ENCODE data around the gene CEP290.

CEP290 gene, protein sequence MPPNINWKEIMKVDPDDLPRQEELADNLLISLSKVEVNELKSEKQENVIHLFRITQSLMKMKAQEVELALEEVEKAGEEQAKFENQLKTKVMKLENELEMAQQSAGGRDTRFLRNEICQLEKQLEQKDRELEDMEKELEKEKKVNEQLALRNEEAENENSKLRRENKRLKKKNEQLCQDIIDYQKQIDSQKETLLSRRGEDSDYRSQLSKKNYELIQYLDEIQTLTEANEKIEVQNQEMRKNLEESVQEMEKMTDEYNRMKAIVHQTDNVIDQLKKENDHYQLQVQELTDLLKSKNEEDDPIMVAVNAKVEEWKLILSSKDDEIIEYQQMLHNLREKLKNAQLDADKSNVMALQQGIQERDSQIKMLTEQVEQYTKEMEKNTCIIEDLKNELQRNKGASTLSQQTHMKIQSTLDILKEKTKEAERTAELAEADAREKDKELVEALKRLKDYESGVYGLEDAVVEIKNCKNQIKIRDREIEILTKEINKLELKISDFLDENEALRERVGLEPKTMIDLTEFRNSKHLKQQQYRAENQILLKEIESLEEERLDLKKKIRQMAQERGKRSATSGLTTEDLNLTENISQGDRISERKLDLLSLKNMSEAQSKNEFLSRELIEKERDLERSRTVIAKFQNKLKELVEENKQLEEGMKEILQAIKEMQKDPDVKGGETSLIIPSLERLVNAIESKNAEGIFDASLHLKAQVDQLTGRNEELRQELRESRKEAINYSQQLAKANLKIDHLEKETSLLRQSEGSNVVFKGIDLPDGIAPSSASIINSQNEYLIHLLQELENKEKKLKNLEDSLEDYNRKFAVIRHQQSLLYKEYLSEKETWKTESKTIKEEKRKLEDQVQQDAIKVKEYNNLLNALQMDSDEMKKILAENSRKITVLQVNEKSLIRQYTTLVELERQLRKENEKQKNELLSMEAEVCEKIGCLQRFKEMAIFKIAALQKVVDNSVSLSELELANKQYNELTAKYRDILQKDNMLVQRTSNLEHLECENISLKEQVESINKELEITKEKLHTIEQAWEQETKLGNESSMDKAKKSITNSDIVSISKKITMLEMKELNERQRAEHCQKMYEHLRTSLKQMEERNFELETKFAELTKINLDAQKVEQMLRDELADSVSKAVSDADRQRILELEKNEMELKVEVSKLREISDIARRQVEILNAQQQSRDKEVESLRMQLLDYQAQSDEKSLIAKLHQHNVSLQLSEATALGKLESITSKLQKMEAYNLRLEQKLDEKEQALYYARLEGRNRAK (N-terminal part only)

DNA sequence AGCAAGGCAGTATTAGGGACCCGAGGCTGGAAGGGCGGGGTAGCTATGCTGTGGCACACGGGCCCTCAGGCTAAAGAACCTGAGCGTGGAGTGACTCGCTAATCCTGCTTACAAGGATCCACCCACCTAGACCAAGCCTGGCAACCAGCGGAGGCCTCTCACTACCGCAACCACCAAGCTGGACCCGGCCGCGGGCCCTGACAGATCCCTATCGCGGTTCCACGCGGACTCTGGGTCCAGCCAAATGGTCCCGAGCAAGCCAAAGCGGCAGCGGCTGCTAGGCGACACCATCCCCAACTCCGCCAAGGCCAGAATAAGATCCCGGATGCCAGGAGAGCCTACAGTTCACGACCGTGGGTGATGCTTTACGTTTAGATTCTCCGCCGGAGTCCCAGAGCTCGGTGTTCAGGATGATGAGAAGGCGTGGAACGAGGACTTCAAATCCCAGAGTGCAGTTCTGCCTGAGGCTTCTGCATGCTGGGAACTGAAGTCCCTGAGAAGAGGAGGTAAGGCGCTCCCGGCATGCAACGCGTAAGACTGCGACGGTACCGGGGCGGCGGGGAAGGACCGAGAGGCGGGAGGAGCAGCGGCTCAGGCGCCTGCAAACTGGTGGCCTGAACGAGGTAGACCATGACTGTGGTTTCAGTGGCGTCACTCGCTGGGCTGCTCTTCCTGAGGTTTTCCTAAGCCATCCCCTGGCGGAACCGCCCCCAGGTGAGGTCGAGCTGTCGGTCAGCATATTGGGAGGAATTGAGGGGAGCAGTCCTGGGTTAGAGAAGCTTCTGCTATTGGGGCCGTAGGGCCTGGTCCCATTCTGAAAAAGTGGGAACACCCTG, at the start of gene CEP290, which contains the start of gene TMTC3:
Gene CEP290, minus strand, starts transcription at position 315 of the 836 bp plus-strand sequence. CDS start 781 bp downstream, outside the sequence.
Gene TMTC3, plus strand, starts transcription at position 534 of the 836 bp plus-strand sequence. CDS start 6,009 bp downstream, outside the sequence.
- peak; percentile 85 for DNase-seq

DNA sequence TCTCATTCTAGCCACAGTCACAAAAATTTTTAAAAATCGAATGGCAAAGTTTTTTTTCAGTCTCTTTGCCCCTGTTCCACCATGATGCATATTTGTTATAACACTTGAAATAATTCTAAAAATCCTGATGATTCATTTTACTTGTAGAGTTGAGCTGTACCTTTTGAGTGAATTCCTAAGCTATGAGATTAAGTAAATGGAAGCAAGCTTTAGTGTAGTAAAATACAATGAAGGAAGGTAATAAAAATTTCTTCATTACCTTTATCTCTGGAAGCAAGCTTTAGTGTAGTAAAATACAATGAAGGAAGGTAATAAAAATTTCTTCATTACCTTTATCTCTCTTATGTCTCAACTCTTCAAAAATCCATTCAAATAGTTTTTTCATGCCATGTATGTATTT, 46.3 kb upstream of the CEP290 start:
- no peak for DNase-seq

DNA sequence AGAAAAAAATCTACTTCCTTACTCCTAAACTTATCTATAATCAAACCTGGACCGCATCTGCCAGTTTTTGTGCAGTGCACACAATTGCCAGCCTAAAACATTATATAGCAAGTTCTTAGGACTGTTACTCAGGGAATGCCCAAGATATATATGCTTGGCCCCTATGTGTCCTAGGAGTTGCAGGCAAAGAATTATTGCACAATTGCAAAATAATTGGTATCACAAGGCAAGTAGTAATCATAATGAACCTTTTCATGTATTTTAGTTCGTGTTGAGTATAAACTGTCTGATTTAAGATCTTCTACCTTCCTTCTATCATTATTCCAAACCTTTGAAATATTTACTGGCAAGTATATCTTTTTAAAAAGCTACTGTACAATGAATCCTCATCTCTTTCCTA, 45.7 kb upstream of the CEP290 start:
- no peak for DNase-seq

DNA sequence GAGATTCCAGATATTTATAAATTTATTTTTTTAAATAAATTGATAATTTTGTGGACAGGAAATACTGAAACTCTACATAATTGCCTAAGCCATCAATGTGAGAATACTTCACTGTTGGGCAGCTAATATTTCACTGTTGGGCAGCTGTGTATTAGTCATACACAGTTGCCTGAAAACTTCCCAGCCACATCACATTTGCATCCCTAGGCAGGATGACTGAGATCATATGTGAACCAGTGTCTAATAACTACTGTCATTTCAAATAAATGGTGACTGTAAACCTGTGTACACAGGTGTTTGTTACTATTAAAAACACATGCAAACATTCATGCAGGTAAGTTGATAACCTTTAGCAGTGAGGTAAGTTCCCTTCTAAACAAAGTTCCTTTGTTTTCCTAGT, 44.1 kb upstream of the CEP290 start:
- no peak for DNase-seq

DNA sequence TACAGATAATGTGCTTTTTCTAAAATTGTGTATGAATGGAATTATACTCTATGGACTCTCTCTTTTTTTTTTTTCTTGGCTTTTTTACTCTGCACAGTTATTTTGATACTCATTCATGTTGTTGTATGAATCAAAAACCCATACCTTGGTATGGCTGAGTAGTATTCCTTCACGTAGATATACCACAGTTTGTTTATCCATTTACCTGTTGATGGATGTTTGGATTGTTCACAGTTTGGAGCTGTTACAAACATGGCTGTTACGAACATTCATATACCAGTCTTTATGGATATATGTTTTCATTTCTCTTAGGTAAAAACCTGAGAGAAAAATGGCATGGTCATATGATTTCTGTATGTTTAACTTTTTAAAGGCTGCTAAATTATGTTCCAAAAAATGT, 43.4 kb upstream of the CEP290 start:
- DNase-seq = no peak

DNA sequence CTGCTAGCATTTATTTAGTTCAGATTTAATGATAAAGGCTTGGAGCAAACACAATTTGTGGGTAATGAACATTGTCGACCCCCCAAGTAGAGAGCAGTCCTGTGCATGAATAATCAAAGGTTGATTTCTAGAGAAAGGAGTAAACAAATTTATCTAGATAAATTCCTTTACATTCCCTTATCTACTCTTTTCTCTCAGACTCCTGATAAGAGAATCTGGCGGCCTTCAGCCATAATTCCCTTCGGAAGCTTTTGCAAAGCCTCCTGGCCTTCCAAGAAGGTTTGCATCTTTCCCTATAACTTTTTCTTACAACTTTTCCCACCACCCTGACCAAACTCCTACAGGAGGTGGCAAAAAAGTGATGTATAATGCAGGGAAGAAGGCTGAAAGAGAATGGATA, 42.3 kb upstream of the CEP290 start:
- no peak for DNase-seq

DNA sequence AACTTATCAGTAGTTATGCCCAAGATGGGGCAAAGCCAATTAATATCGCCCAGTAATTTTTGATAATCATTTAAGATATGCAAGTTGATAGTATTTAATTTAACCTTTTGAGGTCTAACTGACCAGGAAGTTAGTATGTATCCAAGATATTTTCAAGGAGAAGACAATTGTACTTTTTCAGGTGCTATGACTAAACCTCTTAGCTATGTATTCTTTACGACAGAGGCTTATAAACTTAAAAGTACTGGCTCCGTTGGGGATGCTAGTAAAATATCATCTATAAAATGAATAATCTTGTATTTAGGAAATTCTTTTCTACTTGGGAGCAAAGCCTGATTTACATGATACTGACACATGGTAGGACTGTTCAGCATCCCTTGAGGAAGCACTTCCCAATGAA, 40.5 kb upstream of the CEP290 start:
- DNase-seq = no peak

DNA sequence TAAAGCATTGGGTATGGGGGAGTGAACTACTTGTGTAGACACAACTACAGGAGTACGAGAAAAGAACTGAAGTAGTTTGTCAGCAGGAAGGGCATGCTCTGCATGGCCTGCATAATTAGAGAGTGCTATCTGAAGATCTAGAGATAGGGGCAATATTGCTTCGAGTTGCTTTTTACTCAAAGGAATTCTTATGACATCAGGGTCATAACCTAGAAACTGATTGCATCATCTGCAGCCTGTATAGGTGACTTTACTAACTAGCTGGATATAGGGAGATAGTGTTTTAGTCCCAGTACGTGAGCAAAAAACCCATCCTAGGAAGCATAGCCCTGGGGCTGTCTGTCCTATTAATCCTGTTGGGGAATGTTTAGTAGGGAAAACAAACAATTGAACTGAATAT, 40.0 kb upstream of the CEP290 start:
- no peak for DNase-seq

DNA sequence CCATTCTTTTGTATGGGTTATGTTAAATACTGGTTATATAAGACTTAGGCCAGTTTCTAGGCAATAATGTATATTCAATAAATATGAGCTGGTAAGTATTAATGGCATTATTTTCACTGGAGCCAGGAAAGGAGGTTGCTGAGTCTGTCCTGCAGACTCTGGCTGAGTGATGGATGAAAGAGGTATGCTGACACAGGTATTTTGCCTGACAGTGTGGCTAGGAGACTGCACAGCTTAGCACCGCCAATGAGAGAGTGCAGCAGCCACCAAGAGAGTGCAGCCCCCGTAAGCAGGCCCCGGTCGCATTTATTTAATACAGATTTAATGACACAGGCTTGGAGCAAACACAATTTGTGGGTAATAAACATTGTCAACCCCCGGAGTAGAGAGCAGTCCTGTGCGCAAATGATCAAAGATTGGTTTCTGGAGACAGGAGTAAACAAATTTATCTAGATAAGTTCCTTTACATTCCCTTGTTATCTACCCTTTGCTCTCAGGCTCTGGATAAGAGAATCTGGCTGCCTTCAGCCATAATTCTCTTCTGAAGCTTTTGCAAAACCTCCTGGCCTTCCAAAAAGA, 37.6 kb upstream of the CEP290 start:
- no peak for DNase-seq

DNA sequence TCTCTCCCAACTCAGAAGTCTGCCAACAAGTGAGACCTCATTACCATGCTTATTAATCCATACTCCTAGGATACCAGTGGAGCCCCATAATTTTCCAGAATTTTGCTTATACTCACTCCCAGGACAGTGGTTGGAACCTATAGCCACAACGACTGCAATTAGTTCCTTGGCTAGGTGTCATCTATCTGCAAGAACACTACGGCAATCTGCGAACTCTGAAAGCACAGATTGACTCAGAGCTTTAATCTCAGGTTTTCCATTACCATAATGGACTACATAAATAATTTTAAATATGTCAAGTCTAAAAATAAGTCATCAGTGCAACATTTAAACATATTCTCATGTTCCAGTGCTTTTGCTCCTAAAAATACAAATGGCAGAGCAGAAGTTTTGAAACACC, 33.7 kb upstream of the CEP290 start:
- no peak for DNase-seq

DNA sequence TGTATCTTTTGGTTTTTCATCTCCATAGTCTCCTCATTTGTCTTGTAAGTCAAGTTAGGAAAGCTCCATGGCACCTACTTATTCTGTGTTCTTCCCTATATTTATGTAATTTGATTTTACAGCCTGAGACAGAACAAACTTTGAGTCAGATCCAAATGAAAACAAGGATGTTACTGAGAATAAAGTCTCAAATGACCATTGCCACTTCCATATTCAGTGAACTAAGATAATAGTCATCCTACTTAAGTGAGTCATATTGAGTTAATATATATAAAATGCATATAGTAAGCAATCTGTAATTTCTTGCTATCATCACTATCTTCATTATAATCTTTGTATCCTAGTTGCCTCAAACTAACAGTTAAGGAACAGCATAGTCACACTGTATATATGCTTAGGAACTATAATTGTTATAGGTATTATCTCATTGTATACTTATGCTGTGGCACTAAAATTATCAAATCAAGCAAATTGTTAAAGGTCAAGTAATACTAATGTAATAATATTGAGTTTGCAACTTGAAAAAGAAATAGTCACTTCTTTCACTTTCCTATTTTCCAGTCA, 31.0 kb upstream of the CEP290 start:
- no peak for DNase-seq

DNA sequence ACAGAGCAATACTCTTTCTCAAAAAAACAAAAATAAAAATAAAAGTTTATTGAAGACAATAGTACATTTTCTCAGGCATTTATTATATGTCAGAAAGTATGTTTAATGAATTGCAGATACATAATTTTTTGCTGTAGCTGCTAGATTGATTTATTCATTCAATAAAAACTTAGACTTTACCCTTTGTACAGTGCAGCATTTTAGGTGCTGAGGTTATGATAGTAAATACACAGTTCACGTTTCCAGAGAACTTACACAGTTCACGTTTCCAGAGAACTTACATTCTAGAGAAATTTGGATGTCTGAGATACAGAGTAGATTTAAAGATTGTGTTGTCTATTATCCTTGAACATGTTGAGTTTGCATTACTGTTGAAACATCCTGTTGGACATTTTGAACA, 25.5 kb upstream of the CEP290 start:
- no peak for DNase-seq

DNA sequence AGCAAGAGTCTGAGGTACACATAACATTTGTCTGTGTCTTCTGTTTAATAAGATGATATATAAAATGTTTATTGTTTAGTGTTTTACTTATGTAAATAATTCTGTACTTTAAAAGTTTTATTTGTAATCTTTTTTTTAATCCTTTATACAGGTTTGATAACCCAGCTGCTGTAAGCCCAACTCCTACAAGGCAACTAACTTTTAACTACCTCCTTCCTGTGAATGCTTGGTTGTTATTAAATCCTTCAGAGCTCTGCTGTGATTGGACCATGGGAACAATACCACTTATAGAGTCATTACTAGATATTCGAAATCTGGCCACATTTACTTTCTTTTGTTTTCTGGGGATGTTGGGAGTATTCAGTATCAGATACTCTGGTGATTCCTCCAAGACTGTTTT, 24.3 kb upstream of the CEP290 start:
- DNase-seq = no peak

DNA sequence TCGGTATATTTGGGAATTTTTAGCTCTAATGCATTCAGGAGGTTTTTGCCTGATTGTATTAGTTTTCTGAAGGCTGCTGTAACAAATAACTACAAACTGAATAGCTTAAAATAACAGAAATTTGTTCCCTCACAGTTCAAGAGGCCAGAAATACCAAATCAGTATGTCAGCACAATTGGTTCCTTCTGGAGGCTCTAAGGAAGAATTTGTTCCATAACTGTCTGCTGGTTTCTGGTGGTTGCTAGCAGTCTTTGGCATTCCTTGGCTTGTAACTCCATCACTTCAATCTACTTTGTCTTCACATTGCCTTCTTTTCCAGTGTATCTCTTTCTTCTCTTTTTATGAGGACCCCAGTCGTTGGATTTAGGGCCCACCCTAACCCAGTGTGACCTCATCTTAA, 21.5 kb upstream of the CEP290 start:
- no peak for DNase-seq

DNA sequence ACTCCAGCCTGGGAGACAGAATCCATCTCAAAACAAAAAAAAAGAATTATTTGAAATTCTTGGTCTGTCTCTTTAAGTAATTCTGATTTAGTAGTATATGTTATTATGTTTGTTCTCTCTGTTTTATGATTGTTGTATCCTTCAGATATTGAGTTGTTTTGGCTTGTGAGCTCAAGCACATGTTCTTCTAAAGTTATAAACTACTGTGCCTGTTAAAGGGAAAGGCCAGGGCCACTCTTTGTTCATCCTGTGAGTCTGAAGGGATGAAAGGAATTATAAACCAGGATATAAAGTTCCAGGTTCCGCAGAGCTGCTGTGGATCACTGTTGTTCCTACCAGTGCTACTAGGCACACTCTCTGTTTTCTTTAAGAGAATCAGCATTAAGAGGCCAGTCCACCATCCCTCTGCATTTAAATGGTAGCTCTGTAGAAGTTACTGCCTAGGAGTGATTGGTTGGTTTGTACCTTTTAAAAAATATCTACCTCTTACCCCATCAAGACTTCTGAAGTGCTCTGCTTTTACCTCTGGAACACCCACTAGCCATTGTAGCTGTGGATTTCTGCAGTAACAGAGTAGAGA, 14.3 kb upstream of the CEP290 start:
- no peak for DNase-seq

DNA sequence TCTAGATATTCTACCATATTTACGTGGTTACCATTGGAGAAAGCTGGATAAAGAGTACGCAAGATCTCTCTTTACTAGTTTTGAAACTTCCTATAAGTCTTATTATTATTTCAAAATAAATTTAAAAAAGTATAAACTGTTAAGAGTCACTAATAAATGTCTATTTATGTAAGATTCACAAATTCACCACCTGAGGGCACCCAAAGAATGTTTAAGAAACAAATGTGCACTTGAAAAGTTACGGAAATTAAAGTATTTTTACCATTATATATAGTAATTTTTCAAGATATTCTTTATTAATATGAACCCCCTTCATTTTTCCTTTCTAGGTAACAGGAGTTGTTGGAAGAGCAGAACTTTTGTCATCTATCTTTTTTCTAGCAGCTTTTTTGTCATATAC, 12.1 kb upstream of the CEP290 start:
- DNase-seq = no peak

DNA sequence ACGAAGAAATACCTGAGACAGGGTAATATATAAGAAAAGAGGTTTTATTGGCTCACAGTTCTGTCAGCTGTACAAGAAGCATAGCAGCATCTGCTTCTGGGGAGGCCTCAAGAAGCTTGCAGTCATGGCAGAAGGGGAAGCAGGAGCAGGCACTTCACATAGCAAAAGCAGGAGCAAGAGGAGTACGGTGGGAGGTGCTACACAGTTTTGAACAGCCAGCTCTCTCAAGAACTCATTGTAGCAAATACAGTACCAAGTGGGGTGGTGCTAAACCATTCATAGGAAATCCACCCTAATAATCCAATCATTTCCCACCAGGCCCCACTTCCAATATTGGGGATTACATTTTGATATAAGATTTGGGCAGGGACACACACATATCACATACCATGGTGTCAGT, 8.2 kb upstream of the CEP290 start:
- no peak for DNase-seq

DNA sequence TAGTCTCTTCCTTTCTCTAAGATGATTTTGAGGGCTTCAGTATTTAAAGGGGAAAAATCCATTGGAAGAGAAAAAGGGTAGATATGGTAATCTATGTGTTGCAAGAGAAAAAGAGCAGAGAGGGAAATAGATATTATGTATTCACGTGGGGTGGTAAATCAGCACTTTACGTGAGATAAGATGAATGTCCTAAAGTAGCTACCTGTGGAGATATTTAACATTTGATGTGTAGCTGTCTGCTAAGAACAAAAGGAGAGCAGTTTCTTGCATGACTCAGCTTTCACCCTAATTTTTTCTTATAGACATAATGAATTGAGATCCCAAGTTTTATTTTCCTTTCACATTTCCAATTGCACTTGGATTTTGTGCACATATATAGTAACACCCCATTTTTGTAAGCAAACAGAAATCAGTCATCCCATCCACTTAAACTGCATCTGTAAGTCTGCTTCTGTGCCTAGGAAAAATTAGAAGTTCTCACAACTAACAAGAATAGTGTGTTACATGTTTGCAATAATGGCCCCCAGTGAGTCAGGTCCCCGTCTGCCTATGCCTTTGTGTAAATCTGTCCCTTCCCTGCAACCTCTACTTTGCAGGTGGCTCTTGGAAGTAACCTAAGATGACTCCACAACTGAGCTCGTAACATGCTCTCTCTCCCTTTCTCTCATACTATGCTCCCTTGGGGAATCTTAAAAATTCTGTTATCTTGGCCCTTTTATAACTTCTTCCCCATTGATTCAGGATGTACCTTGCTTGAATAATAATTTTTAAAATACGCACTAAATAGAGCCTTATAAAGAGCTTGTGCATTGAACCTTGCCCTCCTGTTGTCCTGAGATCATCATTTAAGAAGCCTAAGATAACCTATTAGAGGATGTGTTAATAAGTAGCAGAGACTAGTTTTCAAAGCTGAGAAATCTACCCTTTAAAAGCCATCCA, 3.9 kb upstream of the CEP290 start:
- DNase-seq = no peak

DNA sequence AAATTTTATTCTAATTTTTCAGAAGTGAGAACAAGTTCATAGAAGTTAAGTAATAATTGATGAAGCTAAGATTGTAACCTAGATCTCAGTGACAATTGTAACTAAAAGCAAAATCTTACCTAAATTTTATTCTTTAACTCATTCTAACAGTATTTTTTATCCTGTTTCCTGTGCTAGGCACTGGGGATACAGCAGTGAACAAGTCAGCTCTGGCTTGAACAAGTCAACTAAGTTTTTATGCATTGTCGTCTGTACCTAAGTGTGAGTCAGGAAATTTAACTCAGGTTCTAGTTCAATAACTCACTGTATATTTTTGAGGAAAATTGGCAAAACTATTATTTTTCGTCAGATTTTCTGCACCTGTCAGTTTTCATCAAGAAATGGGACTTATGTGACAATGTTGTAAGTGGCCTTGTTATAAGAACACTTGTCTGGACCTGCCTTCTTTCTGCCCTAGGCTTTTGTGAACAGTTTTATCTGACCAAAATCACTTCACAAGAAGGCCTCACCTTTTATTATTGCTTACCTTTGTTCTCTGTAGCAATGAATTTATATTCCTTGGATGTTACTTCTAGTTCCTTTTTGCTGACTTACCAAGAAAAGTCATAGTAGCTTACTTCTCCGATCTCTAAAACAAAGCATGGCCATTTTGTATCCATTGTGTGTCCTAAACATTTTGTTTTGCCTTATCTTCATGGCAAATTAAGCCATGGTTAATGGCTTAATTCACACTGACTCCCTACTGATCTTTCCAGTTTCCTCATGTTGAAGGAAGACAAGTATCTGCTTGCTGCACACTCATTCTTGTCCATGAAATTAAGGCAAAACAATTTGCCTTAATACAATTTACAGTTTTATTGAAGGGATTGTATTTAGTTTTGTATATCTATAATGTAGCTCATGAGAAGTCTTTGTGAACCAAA, 2.9 kb upstream of the CEP290 start:
- no peak for DNase-seq
